ENCODE measurements around the gene RXFP1.
A peak's percentile ranks its signal among the peaks of the same experiment; 100 is the strongest.

The RXFP1 gene

DNA sequence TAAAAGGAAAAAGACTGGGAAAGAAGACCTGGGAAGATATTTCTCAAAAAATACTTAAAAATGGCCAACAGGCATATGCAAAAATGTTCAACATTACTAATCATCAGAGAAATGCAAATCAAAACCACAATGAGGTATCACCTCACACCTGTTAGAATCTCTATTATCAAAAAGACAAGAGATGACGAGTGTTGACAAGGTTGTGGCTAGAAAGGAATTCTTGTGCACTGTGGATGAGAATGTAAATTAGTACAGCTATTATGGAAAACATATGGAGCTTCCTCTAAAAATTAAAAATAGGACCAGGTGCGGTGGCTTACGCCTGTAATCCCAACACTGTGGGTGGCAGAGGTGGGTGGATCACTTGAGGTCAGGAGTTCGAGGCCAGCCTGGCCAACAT, 100.0 kb downstream of the RXFP1 start:
- no peak for DNase-seq

DNA sequence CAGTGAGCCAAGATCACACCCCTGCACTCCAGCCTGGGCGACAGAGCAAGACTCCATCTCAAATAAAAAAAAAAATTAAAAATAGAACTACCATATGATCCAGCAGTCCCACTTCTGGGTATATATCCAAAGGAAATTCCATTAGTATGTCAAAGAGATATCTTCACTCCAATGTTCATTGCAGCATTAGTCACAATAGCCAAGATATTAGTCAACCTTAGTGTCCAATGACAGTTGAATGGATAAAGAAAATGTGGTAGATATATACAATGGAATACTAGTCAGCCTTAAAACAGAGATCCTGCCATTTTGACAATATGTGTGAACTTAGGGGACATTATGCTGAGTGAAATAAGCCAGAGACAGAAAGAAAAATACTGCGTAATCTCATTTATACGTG, 100.6 kb downstream of the RXFP1 start:
- no peak for DNase-seq

DNA sequence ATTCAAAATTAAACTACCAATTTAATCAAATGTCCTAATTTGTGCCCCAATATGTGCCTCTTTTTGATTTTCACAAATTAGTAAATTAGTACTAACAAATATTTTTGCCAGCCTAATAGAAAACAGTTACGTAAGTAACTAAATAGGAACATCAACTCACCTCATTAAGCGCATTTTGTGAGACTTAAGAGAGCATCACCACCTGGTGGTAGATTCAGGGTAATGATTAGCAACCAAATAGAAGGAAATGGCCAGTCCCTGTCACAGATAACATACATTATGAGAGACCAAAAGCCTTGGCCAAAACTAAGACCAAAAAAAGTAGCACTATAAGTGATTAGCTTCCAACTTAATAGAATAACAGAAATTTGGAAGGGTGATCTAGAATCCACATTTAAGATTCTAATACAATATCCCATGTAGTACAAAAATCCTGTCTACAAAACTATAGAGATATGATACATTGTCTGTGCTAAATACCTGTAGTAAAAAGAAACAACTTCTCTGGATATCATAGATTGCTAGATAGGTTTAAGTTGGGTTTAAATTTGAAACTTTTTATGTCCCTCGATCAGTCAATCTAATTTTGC, 103.3 kb downstream of the RXFP1 start:
- DNase-seq, result no peak

DNA sequence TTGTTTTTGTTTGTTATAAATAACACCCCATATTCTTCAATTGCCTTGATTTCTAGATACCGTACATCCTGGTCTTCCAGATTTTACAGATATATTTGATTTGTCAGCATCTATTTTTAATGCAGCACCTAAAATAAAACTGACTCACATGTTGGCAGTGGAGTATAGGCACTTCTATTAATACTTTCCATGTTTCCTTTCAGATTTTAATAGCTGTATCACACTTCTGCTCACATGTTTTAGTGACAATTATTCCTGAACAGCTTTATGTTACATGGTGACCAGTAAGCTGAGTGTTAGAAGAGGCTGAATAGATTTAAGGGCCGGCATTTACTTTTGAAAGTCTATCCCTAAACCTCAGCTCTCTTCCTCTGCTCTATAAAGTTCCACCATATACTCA, 103.9 kb downstream of the RXFP1 start:
- no peak for DNase-seq

DNA sequence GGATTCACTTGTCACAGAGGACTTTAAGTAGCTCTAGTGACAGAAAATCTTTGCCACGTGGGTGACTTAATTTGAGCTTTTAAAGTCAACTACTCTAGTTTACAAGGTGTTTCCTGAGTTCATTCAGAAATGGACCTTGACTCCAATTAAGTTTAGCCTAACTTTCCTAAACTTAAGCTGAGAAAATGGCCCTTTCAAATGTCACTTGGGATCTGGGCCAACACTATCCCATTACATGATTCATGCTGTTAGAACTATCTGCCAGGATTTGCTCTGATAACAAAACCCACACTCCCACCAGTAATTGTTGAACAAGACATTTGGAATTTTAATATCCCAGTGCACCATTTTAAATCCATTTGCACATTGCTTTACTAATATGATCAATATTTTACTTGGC, 109.2 kb downstream of the RXFP1 start:
- no peak for DNase-seq

DNA sequence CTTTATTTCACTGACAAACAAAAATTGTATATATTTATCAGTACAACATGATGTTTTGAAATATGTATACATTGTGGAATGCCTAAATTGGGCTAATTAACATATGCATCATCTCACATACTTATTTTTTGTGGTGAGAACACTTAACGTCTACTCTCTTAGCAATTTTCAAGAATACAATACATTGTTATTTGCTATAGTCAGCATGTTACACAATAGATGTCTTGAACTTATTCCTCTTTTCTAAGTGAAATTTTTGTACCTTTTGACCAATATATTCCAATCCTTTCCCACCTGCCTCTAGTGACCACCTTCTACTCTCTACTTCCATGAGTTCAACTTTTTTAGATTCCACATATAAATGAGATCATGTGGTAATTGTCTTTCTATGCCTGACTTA, 114.9 kb downstream of the RXFP1 start:
- no peak for DNase-seq

DNA sequence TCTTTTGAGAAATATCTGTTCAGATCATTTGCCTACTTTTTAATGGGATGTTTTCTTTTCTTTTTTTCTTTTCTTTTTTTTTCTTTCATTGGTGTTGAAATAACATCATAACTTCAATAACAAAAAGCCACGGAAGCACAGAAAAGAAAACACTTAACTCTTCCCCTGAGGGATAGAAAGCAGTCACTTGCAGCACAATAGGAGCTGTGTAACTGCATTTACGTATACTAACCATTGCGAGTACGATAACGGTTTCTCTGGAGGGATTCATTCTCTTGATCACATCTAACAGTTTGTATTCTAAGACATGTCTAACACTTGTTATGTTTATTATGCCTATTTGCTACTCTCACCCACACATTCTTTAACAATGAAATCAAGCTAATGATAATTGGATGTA, 122.7 kb downstream of the RXFP1 start:
- no peak for DNase-seq

DNA sequence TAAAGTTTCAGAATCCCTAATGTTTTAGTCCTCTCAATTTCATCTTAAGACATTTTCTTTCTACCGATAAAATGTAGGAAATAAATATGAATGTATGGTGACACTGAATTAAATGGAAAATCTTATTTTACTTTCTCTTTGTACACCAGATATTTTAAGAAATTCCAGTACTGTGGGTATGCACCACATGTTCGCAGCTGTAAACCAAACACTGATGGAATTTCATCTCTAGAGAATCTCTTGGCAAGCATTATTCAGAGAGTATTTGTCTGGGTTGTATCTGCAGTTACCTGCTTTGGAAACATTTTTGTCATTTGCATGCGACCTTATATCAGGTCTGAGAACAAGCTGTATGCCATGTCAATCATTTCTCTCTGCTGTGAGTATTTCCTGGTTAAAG, 123.1 kb downstream of the RXFP1 start:
- no peak for DNase-seq

DNA sequence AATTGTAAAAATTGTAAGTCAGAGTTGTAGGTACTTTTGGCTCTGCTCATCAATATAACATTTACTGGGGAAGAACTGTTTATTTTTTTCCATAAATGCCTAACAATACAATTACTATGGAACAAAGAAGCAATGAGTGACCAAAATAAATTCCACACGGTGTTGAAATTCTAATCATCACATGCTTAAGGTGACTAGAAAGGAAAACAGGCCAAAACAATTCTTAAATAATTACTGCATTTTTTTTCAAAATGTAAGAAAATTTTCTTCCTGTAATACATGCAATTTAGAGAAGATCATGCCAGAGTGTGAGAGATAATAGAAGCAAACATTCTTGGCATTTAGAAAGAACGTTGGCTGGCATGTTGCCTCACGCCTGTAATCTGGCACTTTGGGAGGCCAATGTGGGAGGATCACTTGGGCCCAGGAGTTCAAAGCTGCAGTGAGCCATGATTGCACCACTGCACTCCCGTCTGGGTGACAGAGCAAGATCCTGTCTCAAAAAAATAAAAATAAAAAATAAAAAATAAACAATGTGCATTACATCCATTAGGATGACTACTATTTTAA, 127.5 kb downstream of the RXFP1 start:
- DNase-seq, result no peak

DNA sequence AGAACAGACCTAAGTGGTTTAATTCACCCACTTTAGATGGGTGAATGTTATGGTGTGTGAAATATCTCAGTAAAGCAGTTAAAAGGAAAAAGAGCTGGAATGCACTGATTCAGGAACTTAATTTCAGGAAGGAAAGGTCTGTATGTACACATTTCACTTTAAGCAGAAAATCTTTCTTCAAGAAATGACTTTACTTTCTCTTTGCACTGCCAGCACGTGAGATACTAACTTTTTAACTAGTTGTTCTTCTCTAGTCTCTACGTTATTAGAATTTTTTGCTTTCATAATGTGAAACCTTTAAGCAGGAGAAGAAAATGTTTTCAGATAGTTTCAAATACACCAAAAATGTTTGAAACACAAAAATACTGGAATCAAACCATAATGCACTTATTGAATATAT, 131.2 kb downstream of the RXFP1 start:
- DNase-seq, result no peak

DNA sequence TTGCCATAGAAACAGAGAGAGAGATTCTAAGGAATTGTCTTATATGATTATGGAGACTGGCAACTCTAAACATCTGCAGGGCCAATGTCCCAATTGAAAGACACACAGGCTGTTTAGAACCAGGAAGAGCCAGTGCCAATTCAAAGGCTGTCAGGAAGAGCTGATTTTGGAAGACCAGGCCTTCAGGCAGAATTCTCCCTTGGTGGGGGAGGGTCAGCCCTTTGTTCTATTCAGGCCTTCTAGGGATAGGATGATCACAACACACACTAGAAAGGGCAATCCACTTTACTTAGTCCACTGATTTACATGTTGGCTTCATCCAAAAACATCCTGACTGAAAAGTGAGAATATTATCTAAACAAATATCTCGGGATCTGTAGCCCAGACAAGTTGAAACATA, 134.8 kb downstream of the RXFP1 start:
- DNase-seq, result no peak

DNA sequence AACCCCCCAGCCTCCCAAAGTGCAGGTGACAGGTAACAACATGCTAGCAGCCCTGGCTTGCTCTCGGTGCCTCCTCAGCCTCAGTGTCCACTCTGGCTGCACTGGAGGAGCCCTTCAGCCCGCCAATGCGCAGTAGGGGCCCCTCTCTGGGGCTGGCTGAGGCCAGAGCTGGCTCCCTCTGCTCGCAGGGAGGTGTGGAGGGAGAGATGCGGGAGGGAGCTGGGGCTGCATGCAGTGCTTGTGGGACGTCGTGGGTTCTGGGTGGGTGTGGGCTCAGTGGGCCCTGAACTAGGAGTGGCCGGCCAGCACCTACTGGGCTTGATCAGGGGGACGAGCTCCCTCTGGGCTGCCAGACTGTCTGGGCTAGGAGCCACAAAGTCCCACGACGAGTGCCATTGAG, 135.6 kb downstream of the RXFP1 start:
- DNase-seq, result no peak

DNA sequence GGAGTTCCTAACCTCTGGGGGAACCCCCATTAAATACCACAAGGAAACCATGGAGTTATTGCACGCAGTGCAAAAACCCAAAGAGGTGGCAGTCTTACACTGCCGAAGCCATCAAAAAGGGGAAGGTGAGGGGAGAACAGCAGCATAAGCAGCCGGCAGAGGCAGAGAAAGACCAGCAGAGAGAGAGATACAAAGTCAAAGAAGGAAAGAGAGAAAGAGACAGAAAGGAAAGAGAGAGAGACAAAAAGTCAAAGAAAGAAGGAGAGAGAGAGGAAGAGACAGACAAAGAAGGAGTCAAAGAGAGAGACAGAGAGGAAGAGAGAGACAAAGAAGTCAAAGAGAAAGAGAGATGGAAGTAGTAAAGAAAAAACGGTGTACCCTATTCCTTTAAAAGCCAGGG, 141.6 kb downstream of the RXFP1 start:
- peak; percentile 47 for DNase-seq

DNA sequence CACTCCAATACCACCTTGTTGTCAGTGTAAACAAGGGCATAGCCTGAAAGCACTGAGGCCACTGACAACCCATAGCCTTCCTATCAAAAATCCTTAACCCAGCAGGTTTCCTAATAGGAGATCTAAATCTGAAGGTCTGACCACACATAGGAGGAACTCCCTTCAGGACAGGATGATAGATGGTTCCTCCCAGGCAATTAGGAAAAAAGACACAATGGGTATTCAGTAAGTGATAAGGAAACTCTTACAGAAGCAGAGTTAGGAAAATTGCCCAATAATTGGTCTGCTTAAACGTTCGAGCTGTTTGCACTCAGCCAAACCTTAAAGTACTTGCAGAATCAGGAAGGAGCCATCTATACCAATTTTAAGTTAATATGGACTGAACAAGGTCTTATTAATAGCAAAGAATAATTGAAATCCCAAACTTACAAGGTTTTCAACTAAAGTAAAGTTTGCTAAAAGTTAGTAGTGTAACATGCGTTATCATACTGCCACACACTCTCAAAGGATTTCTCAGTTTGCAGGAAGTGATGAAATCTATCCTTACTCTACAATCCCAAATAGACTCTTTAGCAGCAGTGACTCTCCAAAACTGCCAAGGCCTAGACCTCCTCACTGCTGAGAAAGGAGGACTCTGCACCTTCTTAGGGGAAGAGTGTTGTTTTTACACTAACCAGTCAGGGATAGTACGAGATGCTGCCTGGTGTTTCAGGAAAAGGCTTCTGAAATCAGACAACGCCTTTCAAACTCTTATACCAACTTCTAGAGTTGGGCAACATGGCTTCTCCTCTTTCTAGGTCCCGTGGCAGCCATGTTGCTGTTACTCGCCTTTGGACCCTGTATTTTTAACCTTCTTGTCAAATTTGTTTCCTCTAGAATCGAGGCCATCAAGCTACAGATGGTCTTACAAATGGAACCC, 142.3 kb downstream of the RXFP1 start:
- DNase-seq, result peak; percentile 97

DNA sequence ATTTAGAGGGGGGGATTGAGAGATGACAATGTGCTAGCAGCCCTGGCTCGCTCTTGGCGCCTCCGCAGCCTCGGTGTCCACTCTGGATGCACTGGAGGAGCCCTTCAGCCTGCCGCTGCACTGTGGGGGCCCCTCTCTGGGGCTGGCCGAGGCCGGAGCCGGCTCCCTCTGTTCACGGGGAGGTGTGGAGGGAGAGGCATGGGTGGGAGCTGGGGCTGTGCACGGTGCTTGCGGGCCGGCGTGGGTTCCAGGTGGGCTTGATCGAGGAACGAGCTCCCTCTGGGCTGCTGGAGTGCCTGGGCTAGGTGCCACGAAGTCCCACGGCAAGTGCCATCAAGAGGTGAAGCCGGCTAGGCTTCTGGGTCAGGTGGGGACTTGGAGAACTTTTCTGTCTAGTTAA, 143.1 kb downstream of the RXFP1 start:
- no peak for DNase-seq

DNA sequence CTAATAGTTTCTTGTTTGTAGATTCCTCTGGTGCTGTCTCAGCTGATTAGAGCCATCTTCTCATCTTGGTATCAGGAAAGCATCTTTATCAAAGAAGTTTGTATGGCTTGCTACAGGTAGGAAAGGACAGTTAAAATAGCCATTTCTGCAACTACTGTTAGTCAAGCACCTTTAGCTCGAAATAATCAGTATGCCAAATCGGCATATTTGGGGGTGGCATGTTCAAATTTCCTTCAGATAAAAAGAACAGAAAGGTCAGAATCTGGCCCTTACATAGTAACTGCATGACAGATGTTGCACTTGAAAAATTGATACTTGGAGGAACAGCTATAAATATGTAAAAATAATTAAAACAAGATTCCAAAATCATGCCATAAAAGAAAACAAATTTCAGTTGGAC, 145.2 kb downstream of the RXFP1 start:
- DNase-seq, result no peak

DNA sequence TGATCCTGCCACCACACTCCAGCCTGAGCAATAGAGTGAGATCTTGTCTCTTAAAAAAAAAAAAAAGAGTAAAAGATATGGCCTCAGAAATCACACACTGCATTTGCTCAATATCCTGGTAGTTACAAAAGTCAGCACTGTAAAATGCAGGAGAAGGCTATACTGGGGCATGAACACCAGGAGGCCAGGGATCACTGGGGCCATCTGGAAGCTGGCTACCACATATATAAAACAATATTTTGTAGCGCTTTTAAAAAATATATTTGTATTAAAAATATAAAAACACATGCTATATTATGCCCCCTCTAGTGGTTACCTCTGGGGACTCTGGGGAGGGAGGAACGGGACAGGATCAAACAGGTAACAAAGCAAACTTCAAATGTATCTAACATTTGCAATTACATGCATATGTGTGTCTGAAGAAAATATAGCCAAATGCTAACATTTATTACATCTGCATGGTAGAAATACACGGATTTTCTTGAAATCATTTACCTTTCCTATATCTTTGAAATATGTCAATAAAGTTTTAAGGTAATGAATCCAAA, 146.0 kb downstream of the RXFP1 start:
- peak; percentile 61 for DNase-seq

DNA sequence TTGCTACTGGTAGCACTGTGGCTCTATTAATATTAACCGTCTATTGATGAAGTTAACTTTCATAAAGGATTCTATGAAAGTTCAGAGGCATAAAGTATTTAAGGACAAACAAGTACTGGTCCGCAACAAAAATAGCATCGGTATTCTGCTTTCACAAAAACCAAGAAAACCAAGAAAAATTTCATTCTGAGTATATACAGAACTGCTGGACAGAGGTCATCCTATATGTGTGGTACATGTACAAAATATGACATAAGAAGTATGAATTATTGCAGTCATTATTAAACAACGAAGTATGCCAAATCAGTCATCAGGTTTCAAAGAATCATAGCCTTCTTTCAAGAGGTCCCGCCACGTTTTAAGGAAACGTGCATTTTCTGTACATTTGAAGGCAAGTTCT, 147.6 kb downstream of the RXFP1 start:
- no peak for DNase-seq

DNA sequence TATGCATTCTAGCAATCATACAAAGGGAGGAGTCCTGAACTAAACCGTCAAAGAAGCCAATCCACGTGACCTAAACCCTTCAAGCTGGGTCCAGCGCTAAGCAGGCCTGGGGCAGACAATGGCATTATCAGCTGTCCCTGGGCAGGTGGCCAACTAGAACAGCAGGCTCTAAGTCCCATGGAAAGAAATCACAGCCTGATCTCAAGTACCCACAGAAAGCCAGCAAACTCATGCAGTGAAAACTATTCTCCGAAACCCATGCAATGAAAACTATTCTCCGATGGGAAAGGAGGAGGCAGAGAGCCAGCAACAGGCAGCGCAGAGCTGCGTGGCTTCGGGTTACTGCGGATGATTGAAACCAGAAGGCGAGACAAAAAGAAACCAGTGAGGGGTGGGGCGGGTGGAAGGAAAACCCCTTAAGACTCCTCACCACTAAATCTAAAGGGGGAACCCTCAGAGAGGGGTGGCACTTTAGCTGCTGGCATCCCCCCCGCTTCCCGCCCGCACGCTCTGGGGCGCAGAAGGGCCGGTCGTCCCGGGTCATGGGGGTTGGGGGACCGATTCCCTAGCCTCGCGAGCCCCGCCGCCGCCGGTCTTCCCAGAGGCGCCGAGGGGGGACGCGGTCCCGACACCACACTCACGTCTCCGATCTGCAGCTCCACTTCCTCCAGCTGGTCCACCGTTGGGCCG, 149.4 kb downstream of the RXFP1 start:
- DNase-seq, result peak; percentile 35

DNA sequence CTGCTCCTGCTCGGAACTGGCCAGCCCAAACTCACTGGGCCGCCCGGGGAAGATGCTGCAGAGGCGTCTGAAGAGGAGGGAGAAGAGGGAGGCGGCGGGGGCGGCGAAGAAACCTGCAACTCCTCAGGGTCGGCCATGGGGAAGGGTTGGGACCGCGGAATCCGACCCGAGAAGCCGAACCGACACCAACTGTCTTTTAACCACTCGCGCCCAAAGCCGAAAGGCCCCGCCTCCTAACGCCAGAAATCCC, 149.9 kb downstream of the RXFP1 start, which contains the start of gene C4orf46:
TSS of gene C4orf46 (minus strand) at position 223 of the 250 bp plus-strand sequence. CDS start at position 137, 86 bp downstream.
- no peak for DNase-seq

DNA sequence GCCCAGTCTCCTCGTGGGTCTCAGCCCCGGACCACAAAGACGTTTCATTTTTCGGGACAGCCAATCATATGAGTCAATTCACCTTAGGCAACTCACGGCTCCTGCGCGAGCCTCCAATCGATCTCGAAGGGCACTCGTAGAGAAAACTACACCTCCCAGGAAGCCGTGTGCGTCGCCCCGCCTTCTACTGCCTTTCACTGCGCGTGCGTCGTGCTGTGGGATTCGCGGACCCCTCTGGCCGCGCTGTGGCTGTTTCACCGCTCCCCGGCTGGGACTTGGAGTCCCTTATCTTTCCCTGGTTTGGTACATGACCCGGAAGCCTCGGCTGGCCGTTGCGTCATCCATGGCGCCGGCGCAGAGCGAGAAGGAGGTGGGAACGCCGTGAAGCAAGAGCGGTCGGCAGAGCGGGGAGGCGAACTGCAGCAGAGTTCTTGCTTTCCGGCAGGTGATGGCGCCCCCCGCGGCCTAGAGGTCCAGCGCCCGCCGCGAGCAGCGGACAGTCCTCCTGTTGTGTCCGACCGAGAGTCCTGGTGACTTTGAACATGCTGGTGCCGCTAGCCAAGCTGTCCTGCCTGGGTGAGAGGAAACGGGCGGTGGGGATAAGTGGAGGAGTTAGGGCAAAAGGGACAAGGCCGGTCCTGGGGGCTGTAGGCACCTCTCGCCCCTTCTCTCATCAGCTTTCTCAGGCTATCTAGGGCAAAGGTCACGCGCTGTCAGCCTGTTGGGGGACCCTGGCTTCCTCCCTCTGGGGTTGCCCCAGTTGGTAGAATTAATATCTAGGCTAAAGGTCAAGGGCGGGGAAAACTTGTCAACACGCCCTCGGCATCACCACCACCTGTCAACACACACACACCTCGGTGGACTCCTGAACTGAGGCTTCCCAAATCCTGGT, 150.5 kb downstream of the RXFP1 start, which contains the start of gene ETFDH:
TSS of gene ETFDH (plus strand) at position 382 of the 892 bp plus-strand sequence. CDS start at position 543, 161 bp downstream.
- peak; percentile 99 for DNase-seq

DNA sequence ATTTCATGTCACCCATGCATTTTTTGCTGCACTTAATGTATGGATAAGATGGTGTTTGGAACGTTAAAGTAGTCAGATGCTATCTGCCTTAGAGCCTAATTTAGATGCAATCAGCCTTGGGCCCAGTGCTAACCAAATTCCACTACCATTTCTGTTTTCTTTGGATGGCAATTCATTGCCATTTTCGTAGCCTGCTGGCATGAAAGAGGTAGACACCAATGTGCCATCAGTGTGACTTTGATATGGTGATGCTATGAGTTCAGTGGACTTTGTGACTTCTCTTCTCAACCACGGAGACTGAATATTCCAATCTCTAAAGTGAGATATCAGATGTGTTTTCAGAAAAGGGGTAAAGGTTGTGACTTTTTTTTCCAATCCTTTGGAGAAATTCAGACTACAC, 152.0 kb downstream of the RXFP1 start:
- no peak for DNase-seq

All from GF-D8 (cell line).